HUES64 (cell line): ENCODE data around the gene MRGPRF.
"Not testable (repeated sequence)": the region's sequence is repeated elsewhere in the genome, so short reads cannot be mapped to it uniquely, and the experiment has no call there.

Source experiments
- H3K27ac ChIP-seq: 2 replicates; pipeline ENCODE4 v1.7.0; 2013; ENCODE audit warnings: low read depth, low read length, inconsistent platforms
- H3K27me3 ChIP-seq: 2 replicates; pipeline ENCODE4 v1.6.1; 2013; ENCODE audit warnings: mild to moderate bottlenecking, low read length; ENCODE audit not compliant: insufficient read depth
- H3K36me3 ChIP-seq: 2 replicates; pipeline ENCODE4 v1.6.1; 2013; ENCODE audit warnings: mild to moderate bottlenecking, low read length; ENCODE audit not compliant: insufficient read depth
- H3K4me1 ChIP-seq: 2 replicates; pipeline ENCODE4 v1.6.1; 2013; ENCODE audit warnings: mild to moderate bottlenecking, low read length, moderate library complexity; ENCODE audit not compliant: insufficient read depth
- H3K4me3 ChIP-seq: 2 replicates; pipeline ENCODE4 v1.5.1; 2013; ENCODE audit warnings: mild to moderate bottlenecking, low read length, moderate library complexity
- H3K9ac ChIP-seq: 2 replicates; pipeline ENCODE4 v1.6.1; 2013; ENCODE audit warnings: mild to moderate bottlenecking, low read depth, low read length
- H3K9me3 ChIP-seq: 2 replicates; pipeline ENCODE4 v1.6.1; 2013; ENCODE audit warnings: low read depth, low read length; ENCODE audit not compliant: insufficient read depth
- WGBS: fragments of 150-250, 120-280 bp; methylation state at CpG from one replicate; pipeline ENCODE4 v1.1.7; 2013; ENCODE audit warnings: missing lambda C conversion rate; 5-methylcytosine and 5-hydroxymethylcytosine counted together

The MRGPRF gene

DNA sequence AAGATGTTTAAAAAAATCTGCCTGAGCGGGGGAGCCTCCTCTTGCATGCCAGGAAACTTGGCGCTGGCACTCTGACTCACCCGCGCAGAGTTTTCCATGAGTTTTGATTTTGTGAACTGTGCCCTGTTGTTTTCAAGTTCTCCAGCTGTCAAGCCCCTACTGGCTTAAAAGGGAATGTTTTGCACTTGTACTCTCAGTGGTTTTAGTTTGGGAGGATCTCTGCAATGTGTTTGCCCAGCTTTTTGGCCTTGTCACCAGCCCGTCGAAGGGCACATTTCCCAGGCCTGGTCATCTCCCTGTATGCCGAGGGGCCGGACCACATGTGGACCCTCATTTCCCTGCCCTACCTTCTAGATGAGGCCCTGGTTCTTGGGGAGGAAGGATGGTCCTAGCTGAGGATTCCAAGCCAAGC lies 12.2 kb downstream of the MRGPRF start:
- Histone ChIP-seq H3K27me3 (no peaks in the 10 kb centered on the region), H3K36me3 (0 out of 2 replicates have a peak, but pooled peaks cover 4% of the 10 kb centered on the region), H3K4me1 (peaks cover 5% of the 10 kb centered on the region), H3K9ac (no peak overlapping the region), H3K9me3 (no peaks in the 10 kb centered on the region), H3K4me3 (no peak overlapping the region), H3K27ac (no peak overlapping the region)
- WGBS: 88% methylated on average over 8 of the region's 8 CpGs

DNA sequence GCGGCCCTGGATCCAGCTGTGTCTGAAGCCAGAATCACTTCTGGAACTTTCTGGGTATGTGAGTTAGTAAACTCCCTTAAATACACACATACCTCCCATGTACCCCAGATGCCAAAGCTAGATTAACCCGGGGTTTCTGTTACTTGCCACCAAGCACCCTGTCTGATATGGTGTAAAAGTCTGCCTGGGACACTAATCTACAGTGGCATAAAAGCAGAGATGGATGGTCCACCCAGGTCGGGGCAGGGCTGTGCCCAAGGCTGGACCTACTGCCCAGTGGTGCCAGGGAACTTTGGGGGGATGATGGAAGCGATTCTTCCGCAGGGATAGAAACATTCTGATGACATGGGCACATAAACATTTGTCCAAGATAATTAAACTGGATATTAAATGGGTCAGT lies 12.7 kb downstream of the MRGPRF start:
- 0 out of 2 replicates have a peak, but pooled peaks cover 4% of the 10 kb centered on the region for H3K36me3 ChIP-seq
- H3K27me3 ChIP-seq: no peaks in the 10 kb centered on the region
- H3K9me3 ChIP-seq: no peaks in the 10 kb centered on the region
- H3K9ac ChIP-seq: no peak overlapping the region
- 95% methylated on average over 5 of the region's 5 CpGs for WGBS
- no peak overlapping the region for H3K27ac ChIP-seq
- peaks cover 5% of the 10 kb centered on the region for H3K4me1 ChIP-seq
- no peak overlapping the region for H3K4me3 ChIP-seq

DNA sequence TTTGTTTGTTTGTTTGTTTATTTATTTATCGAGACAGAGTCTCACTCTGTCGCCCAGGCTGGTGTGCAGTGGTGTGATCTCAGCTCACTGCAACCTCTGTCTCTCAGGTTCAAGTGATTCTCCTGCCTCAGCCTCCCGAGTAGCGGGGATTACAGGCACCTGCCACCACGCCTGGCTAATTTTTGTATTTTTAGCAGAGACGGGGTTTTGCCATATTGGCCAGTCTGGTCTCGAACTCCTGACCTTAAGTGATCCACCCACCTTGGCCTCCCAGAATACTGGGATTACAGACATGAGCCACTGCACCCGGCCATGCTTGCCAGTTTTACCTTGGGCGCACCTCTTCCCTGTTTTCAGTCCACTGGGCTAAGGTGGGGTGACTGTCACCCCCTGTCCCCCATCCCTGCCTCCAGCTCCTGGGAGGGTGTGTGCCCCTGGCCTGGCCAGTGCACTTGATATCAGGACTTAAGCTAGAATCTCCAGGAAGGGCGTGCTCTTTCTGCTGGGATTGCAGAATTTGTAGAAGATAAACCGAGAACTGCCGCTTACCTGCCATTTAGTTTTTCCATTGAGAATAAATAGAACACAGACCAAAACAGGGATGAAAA lies 13.2 kb downstream of the MRGPRF start:
- H3K9me3 ChIP-seq, H3K4me1 ChIP-seq, H3K27ac ChIP-seq, H3K4me3 ChIP-seq, H3K27me3 ChIP-seq, H3K9ac ChIP-seq, H3K36me3 ChIP-seq: not testable (repeated sequence)
- 92% methylated on average over 12 of the region's 12 CpGs for WGBS

DNA sequence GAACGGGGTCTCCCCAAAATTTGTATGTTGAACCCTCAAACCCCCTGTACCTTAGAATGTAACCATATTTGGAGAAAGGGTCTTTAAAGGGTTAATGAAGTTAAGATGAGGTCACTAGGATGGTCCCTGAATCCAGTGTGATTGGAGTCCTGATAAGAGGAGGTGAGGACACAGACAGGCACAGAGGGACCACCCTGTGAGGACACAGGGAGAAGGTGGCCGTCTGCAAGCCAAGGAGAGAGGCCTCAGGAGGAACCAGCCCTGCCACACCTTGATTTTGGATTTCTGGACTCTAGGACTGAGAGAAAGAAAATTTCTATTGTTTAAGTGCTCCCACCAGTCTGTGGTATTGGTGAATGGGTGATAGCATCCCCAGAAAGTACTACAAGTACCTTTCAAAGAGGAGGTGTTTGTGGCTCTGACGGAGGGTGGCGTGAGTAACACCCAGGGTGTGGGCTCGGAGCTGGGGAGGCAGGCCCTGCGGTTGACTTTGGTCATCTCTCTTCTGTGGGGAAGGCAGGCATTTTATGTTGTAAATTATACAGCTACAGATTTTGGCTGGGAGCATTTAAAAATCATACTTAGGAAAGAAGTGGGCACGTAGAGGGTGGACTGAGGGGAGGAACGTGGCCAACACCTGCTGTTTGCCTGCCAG lies 13.8 kb downstream of the MRGPRF start:
- no peaks in the 10 kb centered on the region for H3K27me3 ChIP-seq
- H3K9ac ChIP-seq: no peak overlapping the region
- no peak overlapping the region for H3K27ac ChIP-seq
- no peaks in the 10 kb centered on the region for H3K9me3 ChIP-seq
- 0 out of 2 replicates have a peak, but pooled peaks cover 3% of the 10 kb centered on the region for H3K36me3 ChIP-seq
- H3K4me1 ChIP-seq: peaks cover 5% of the 10 kb centered on the region
- 87% methylated on average over 8 of the region's 8 CpGs for WGBS
- no peak overlapping the region for H3K4me3 ChIP-seq

DNA sequence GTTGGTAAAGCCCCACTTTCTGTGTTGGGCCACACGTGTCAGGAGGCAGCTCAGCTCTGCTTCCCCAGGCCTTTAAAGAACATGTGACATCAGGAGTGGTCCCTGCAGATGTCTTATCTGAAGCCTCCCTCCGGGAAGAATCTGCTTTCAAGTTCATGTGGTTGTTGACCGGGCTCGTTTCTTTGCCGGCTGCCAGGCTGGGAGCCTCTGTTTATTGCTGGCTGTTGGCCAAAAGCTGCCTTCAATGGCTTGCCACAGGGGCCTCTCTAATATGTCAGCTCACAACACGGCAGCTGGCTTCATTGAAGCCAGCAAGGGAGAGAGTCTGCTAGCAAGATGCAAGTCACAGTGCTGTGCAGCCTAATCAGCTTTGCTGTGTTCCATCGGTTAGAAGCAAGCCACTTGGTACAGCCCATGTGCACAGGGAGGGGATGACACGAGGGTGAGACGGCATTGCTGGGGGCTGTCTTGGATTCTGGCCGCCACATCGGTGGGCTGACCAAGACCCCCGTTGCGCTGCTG lies 14.6 kb downstream of the MRGPRF start:
- Histone ChIP-seq H3K4me1 (peaks cover 5% of the 10 kb centered on the region), H3K27ac (no peak overlapping the region), H3K27me3 (no peaks in the 10 kb centered on the region), H3K9me3 (no peaks in the 10 kb centered on the region), H3K9ac (no peak overlapping the region), H3K36me3 (no peaks in the 10 kb centered on the region), H3K4me3 (no peak overlapping the region)
- WGBS: 79% methylated on average over 13 of the region's 13 CpGs

DNA sequence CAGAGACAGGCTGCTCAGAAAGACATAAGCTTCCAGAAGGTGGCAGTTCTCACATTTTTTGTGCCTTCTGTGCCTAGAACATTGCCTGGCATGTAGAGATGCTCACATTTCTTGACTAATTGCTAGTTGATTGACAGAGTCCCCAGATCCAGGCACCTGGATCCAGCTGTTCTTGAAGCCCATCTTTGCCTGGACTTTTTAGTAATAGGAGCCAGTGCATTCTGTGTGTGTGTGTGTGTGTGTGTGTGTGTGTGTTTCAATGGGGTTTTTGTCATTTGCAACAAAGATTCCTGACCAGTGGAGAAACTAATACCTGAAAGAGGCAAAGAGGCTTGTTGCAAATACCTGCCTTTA lies 15.1 kb downstream of the MRGPRF start:
- H3K4me3 ChIP-seq: no peak overlapping the region
- peaks cover 5% of the 10 kb centered on the region for H3K4me1 ChIP-seq
- no peaks in the 10 kb centered on the region for H3K9me3 ChIP-seq
- H3K27ac ChIP-seq: no peak overlapping the region
- no peak overlapping the region for H3K9ac ChIP-seq
- no peaks in the 10 kb centered on the region for H3K27me3 ChIP-seq
- no peaks in the 10 kb centered on the region for H3K36me3 ChIP-seq

DNA sequence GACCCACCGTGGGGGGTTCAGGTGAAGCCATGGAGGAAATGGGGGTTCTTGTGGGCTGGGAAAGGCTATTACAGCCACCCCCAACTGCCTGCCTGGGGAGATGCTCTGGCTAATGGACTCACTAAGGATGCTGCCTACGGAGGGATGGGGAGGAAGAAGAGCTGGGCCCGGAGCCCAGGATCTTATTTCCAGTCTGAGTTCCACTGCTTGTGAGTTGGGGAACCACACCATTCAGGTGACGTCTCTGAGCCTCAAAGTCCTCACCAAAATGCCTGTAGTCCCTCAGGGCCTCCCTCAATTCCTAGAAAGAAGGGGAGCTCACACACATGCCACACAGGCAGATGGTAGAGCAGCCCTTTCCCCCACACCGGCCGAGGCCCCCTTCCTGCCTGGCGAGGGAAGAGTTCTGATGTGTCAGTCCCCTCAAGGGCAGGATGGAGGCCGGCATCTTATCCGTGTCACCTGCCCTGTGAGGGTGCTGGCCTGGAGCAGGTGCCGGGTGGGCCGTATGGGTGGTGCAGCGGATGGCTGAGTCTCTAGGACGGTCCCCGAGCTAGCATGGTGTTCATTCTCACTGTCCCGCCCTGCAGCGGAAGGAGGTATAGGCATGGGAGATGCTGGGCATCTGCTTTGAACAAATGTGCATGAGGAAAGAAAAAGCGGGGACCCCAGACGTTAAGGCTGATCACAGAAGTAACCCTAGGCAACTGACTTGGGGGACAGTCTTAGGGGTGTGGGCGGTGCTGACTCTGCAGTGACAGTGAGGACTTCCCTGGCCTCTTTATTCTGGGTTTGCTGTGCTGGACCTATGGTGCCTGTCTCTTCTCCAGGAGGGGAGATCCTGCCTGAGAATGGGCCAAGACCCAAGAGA lies 15.7 kb downstream of the MRGPRF start:
- WGBS: 90% methylated on average over 19 of the region's 19 CpGs
- Histone ChIP-seq H3K4me1 (peaks cover 5% of the 10 kb centered on the region), H3K36me3 (no peaks in the 10 kb centered on the region), H3K4me3 (no peak overlapping the region), H3K27ac (no peak overlapping the region), H3K9me3 (no peaks in the 10 kb centered on the region), H3K9ac (no peak overlapping the region), H3K27me3 (no peaks in the 10 kb centered on the region)

DNA sequence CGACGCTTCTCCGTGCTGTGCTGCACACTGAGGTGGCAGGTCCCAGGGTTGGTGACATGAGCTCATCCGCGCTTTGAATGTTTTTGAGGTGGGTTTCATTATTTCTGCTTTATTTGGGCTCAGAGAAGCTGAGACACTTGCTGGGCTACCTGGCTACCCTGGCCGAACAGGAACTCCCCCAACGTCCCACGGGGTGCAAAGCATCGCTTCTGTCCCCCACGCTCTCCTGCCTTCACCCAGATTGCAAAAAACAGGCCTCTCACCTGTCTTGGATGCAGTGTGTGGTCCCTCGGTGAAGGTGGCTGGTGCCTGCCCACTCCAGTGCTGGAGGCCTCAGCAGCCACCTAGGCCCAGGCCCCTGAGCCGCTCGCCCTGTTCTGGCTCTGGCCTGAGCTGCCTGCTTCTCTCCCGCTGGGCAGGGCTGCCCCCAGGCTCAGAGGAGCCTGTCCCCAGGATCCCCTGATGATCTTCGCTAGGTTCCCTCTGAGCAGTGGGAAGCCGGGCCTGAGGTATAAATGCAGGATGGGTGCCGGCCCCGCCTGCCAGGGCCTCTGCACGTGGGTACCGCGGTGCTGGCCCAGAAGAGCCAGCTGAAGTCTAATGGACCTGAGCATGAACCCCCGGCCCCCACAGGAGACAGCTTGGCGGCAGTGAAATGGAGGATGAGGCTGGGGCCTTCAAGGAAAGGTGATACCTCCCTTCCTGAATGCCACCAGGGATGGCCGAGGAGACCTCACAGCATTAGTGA lies 16.5 kb downstream of the MRGPRF start:
- no peak overlapping the region for H3K27ac ChIP-seq
- no peak overlapping the region for H3K4me3 ChIP-seq
- H3K9me3 ChIP-seq: no peaks in the 10 kb centered on the region
- H3K4me1 ChIP-seq: peaks cover 5% of the 10 kb centered on the region
- no peaks in the 10 kb centered on the region for H3K27me3 ChIP-seq
- no peak overlapping the region for H3K9ac ChIP-seq
- WGBS: 94% methylated on average over 24 of the region's 24 CpGs
- no peaks in the 10 kb centered on the region for H3K36me3 ChIP-seq

DNA sequence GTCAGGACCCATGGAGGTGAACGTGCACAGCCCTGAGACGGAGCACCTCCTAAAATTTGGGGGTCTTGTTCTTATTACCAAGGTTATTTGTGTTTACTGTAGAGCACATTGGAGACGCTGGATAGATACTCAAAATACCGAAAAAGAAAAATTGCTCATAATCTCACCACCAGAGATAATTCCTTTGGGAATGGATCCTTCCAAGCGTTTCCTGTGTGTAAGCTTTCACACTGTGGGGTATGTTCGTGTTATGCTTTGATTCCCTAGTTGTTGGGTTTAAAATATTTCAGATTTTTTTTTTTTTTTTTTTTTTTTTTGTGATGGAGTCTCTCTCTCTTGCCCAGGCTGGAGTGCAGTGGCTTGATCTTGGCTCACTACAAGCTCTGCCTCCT lies 18.2 kb downstream of the MRGPRF start:
- Histone ChIP-seq H3K27ac (no peak overlapping the region), H3K4me3 (no peak overlapping the region), H3K9ac (no peak overlapping the region), H3K4me1 (peaks cover 5% of the 10 kb centered on the region), H3K9me3 (no peaks in the 10 kb centered on the region), H3K27me3 (no peaks in the 10 kb centered on the region), H3K36me3 (no peaks in the 10 kb centered on the region)
- WGBS: 92% methylated on average over 5 of the region's 6 CpGs

DNA sequence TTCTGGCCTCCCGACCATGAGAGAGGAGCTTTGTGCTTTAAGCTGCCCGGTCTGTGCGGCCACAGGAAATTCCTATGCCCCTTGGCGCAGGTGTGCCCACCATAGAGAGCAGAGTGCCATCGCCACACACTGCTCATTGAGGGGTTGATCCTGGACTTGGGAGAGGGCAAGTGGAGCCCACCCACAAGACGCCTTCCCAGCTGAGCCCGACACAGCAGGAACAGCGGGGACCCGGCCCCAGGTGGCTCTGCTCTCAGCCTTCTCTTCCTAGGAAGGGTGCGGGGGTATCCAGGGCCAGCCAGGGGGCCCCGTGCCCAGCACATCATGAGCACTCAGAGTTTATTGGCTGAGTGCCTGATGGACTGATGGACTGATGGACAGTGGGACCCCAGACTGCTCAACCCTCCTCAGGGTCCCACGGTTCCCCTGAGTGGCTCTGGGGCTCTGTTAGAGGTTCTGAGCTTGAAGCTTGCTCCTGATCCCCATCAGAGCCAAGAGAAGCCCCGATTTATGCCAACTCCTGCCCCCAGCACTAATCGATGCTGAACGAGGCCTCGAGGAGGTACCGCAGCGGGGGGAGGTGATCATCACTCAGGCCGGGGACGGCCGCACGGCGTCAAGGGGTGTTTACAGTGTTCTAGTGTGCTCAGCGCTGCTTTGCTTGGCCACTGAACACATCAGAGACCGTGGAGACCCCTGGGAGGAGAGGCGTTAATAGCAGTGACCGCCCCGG lies 18.7 kb downstream of the MRGPRF start:
- no peak overlapping the region for H3K4me3 ChIP-seq
- H3K4me1 ChIP-seq: peaks cover 5% of the 10 kb centered on the region
- H3K9me3 ChIP-seq: no peaks in the 10 kb centered on the region
- no peaks in the 10 kb centered on the region for H3K27me3 ChIP-seq
- 92% methylated on average over 28 of the region's 28 CpGs for WGBS
- no peak overlapping the region for H3K27ac ChIP-seq
- H3K9ac ChIP-seq: no peak overlapping the region
- no peaks in the 10 kb centered on the region for H3K36me3 ChIP-seq
